Measurements from ENCODE around the gene RPA4. TPM values are rescaled to one million over a fixed set of nuclear protein-coding genes. Genes with fewer than 3 reads are reported as not detected.
A peak's percentile ranks its signal among the peaks of the same experiment; 100 is the strongest.

RPA4 gene
- total RNA-seq, 1 donor from 2014 or later, result 1.3 TPM

DNA sequence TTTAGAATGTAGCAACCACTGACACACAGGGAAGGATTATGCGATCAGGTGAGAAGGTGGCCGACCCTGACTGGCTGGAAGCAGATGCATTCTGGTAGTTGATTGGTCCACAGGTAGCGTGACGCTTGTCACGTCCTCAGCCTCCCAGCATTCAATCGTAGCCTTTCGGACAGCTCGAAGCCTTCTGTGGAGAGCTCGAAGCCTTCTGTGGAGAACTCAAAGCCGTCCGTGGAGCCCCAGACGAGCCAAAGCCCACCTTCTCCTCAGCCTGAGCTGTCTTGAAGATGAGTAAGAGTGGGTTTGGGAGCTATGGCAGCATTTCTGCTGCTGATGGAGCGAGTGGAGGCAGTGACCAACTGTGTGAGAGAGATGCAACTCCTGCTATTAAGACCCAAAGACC, 319 bp downstream of the RPA4 start:
- Histone ChIP-seq H3K27ac (no peak overlapping the region), H3K4me1 (no peaks in the 10 kb centered on the region), H3K4me3 (no peak overlapping the region), H3K27me3 (no peaks in the 10 kb centered on the region), H3K36me3 (no peaks in the 10 kb centered on the region), H3K9me3 (no peaks in the 10 kb centered on the region)
- TF ChIP-seq, protein P1, sequence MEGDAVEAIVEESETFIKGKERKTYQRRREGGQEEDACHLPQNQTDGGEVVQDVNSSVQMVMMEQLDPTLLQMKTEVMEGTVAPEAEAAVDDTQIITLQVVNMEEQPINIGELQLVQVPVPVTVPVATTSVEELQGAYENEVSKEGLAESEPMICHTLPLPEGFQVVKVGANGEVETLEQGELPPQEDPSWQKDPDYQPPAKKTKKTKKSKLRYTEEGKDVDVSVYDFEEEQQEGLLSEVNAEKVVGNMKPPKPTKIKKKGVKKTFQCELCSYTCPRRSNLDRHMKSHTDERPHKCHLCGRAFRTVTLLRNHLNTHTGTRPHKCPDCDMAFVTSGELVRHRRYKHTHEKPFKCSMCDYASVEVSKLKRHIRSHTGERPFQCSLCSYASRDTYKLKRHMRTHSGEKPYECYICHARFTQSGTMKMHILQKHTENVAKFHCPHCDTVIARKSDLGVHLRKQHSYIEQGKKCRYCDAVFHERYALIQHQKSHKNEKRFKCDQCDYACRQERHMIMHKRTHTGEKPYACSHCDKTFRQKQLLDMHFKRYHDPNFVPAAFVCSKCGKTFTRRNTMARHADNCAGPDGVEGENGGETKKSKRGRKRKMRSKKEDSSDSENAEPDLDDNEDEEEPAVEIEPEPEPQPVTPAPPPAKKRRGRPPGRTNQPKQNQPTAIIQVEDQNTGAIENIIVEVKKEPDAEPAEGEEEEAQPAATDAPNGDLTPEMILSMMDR (IDR thresholded peaks at IDR 0.05), result no peak
- intact Hi-C loops (cut with DNase I), result no loop called here
- ATAC-seq, result no peak
- DNase-seq, result no peak

DNA sequence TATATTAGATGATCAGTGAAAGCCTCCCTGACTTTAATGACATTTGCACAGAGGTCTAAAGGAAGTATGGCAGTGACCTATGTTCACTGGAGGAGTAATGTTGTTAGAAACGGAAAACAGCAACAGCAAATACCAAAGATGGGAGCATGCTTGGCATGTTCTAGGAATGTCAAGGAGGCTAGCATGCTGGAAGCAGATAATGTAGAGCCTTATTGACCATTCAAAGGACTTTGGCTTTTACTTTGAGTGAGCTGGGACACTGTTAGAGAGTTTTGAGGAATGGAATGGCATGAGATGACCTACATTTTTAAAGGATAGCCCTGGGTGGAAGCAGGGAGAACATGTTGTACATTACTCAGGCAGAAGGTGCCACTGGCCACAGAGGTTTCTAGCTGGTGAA, 6.0 kb downstream of the RPA4 start:
- TF ChIP-seq, protein P1 (IDR thresholded peaks at IDR 0.05), result no peak
- H3K27ac ChIP-seq, result no peak overlapping the region
- no peak for DNase-seq
- no peak overlapping the region for H3K4me3 ChIP-seq
- H3K27me3 ChIP-seq, result no peaks in the 10 kb centered on the region
- no peaks in the 10 kb centered on the region for H3K9me3 ChIP-seq
- intact Hi-C loops (cut with DNase I), result no loop called here
- no peaks in the 10 kb centered on the region for H3K4me1 ChIP-seq
- H3K36me3 ChIP-seq, result no peaks in the 10 kb centered on the region
- peak; percentile 75 for ATAC-seq

DNA sequence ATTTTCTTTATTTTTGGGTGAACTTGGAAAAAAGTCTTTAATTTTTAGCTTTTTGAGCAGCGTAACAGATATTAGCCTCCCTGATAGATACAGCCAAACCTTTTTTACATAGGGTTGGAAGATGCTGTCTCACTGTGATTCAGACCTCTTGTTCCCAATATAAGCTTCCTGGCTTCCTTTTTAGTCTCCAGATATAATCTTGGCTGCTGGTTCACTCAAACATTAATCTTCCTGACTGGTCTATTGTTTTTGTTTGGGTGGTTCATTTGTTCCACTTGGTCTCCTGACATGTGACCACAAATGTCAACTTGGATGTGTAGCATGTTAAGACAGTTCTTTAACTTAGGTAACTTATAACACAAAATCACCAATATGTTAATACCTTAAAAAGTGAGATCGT, 23.0 kb downstream of the RPA4 start:
- no peak for DNase-seq
- Histone ChIP-seq H3K36me3 (no peaks in the 10 kb centered on the region), H3K27ac (no peak overlapping the region)

DNA sequence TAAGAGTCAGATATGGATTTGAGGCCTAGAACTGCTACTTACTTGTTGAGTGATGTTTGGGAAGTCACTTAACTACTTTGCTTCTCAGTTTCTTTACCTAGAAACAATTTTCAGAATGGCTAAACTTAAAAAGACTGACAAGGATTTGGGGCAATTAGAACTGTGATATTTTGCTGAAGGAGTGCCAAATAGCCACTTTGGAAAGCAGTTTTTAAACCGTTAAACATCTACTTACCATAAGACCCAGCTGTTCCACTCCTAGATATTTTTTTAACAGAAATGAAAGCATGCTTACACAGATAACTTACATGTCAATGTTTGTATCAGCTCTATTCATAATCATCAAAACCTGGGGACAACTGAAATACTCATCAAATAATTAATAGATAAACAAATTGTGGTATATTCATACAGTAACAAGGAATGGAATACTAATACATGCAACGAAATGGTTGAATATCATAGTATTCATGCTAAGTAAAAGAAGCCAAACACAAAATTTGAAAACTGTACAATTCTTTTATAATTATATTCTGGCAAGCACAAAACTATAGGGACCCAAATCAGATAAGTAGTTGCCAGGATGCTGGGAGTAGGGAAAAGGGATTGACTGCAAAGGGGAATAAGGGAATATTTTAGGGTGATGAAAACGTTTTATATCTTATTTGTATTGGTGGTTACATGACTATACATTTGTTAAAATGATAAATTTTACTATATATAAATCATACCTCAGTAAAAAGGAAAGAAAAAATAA, 24.0 kb downstream of the RPA4 start:
- ATAC-seq (no peak), DNase-seq (no peak)
- Histone ChIP-seq H3K4me3 (no peak overlapping the region), H3K4me1 (no peaks in the 10 kb centered on the region), H3K27me3 (no peaks in the 10 kb centered on the region), H3K36me3 (no peaks in the 10 kb centered on the region), H3K27ac (no peak overlapping the region), H3K9me3 (no peaks in the 10 kb centered on the region)
- intact Hi-C loops (cut with DNase I), result no loop called here
- TF ChIP-seq, protein P1 (IDR thresholded peaks at IDR 0.05), result no peak

More for the DNA sequence above, 23.0 kb downstream of the RPA4 start:
- Histone ChIP-seq H3K27me3 (no peaks in the 10 kb centered on the region), H3K9me3 (no peaks in the 10 kb centered on the region), H3K4me3 (no peak overlapping the region), H3K4me1 (no peaks in the 10 kb centered on the region)
- TF ChIP-seq, protein P1 (IDR thresholded peaks at IDR 0.05), result no peak
- no peak for ATAC-seq
- intact Hi-C loops (cut with DNase I), result no loop called here

DNA sequence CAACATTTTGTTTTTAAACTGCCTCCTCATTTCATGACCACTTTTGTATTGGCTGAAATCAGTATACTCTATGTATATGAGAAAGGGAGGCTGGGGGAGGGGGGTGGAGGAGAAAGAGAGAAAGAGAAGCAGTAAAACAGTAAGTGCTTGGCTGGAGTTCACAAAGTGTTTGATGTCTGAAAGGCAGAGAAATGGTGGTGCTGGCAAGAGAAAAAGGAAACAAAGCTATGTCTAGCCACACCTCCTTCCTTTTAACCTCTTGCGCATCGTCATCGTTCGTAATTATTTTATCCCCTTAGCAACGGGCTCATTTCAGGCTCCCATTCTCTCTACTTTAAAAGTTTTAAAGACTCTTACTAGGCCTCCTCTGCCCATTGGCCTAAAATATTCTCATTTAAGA, 25.6 kb downstream of the RPA4 start:
- Histone ChIP-seq H3K36me3 (no peaks in the 10 kb centered on the region), H3K9me3 (no peaks in the 10 kb centered on the region), H3K27me3 (no peaks in the 10 kb centered on the region), H3K4me3 (no peak overlapping the region), H3K27ac (no peak overlapping the region), H3K4me1 (no peaks in the 10 kb centered on the region)
- ATAC-seq, result no peak
- DNase-seq, result no peak
- TF ChIP-seq, protein P1 (IDR thresholded peaks at IDR 0.05), result no peak
- intact Hi-C loops (cut with DNase I), result no loop called here

All from upper lobe of right lung (tissue), 1 donor.